ENCODE results near the gene CABLES2. TPM values are rescaled to one million over a fixed set of nuclear protein-coding genes. Genes with fewer than 3 reads are reported as not detected.

The CABLES2 gene
- polyA plus RNA-seq, 1 experiment, result 4.8 TPM

DNA sequence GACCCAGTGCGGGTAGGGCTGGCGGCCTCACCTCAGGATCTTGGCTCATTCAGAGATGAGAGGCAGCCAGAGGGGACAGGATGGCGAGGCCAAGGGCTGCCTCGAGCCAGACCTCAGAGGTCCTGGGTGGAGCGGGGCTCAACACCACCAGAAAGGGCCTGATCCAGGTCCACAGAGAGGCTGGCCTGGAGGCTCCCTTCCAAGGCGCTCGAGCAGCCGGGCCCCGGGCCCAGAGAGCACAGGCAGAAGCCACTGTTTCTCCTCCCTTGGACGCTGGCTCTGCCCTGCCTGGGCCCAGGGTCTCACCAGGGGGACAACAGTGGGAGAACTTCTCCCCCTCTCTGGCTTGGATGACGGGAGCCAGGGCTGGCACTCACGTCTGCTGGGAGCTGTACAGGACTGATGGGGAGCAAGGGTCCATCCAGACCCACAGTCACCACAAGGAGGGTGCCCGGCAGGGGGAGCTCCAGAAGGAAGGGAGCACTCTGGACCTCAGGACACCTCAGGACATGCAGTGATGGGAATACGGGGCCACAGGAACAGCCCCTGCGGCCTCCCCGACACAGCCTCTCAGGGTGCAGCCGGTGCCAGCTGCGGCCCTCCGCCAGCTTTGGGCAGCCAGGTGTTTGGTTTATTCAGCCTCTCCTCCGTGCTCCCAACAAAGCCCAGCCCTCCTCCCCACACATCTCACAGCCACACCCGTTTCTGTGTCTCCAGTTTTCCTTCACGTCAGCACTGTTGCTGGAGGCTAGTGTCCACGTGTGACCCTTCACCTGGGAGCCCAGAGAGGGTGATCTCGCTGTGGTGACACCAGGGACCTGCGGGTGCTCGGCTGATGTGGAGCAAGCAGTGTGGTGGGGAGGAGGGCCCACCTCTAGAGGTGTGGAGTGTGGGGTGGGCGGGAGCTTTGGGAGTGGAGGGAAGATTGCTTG lies 11.5 kb downstream of the CABLES2 start:
- ChIA-PET POLR2A (no interaction called here), CTCF (interaction anchor here (0.7 to 1.6 kb wide), 2 partner anchors 10 to 27 kb away, joined by 3 read pairs; no protein-coding TSS in a partner anchor)
- no peak overlapping the region for H3K4me3 ChIP-seq (ENCODE audit: low read depth, low read length)
- no peak for TF ChIP-seq CTCF (IDR thresholded peaks at IDR 0.05; ENCODE audit: insufficient read depth, low read depth, low read length)
- no peak for DNase-seq (ENCODE audit: low read depth)
- H3K36me3 ChIP-seq (ENCODE audit: control insufficient read depth, insufficient read depth, low read length), result peaks cover 20% of the 10 kb centered on the region
- no peaks in the 10 kb centered on the region for H3K27me3 ChIP-seq (ENCODE audit: control insufficient read depth, insufficient read depth, low read length)

- ChIA-PET POLR2A (no interaction called here), CTCF (interaction anchor here (1.6 kb wide), 1 partner anchor 26 kb away, joined by 3 read pairs; no protein-coding TSS in a partner anchor)
- no peak for DNase-seq (ENCODE audit: low read depth)
- Histone ChIP-seq H3K36me3 (ENCODE audit: control insufficient read depth, insufficient read depth, low read length) (peaks cover 26% of the 10 kb centered on the region), H3K4me3 (ENCODE audit: low read depth, low read length) (no peak overlapping the region), H3K27me3 (ENCODE audit: control insufficient read depth, insufficient read depth, low read length) (no peaks in the 10 kb centered on the region)
- no peak for TF ChIP-seq CTCF (IDR thresholded peaks at IDR 0.05; ENCODE audit: insufficient read depth, low read depth, low read length)
These were observed 12.5 kb downstream of the CABLES2 start for GRCh38 chr20:62394248-62395245.

GRCh38 chr20:62393830-62394229 lies 13.3 kb downstream of the CABLES2 start:
- DNase-seq (ENCODE audit: low read depth), result no peak
- ChIA-PET CTCF (interaction anchor here (1.4 kb wide), 1 partner anchor 398 kb away, joined by 3 read pairs; no protein-coding TSS in a partner anchor), POLR2A (no interaction called here)
- Histone ChIP-seq H3K4me3 (ENCODE audit: low read depth, low read length) (no peak overlapping the region), H3K27me3 (ENCODE audit: control insufficient read depth, insufficient read depth, low read length) (no peaks in the 10 kb centered on the region), H3K36me3 (ENCODE audit: control insufficient read depth, insufficient read depth, low read length) (peaks cover 31% of the 10 kb centered on the region)
- TF ChIP-seq CTCF (IDR thresholded peaks at IDR 0.05; ENCODE audit: insufficient read depth, low read depth, low read length), result no peak

DNA sequence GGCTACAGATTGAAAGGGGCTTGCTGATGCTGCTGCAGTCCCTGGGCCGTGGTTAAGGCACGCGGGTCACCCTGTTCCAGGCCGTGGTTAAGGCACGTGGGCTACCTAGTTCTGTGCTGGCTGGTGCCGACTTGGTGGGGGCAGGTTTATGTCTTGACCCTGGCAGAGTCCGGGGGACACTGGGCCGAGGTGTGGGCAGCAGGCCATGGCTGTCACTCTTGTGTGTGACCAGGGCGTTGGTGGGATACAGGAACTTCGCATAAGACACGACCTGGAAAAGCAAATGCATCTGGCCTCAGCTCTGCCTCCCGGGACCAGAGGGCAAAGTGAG lies 13.8 kb downstream of the CABLES2 start:
- CTCF ChIA-PET, result interaction anchor here (1.4 kb wide), 1 partner anchor 399 kb away, joined by 3 read pairs; no protein-coding TSS in a partner anchor
- DNase-seq (ENCODE audit: low read depth), result no peak
- peaks cover 32% of the 10 kb centered on the region for H3K36me3 ChIP-seq (ENCODE audit: control insufficient read depth, insufficient read depth, low read length)
- TF ChIP-seq CTCF (IDR thresholded peaks at IDR 0.05; ENCODE audit: insufficient read depth, low read depth, low read length), result no peak
- POLR2A ChIA-PET, result no interaction called here
- no peak overlapping the region for H3K4me3 ChIP-seq (ENCODE audit: low read depth, low read length)
- H3K27me3 ChIP-seq (ENCODE audit: control insufficient read depth, insufficient read depth, low read length), result no peaks in the 10 kb centered on the region

All from BJ (cell line).